Body of pancreas (tissue), 4 donors: ENCODE results near the gene DHX57. TPM values are rescaled to one million over a fixed set of nuclear protein-coding genes. Genes with fewer than 3 reads are reported as not detected.

ENCODE experiments used
- ATAC-seq: fragments of 150-250 bp; one replicate; pipeline ENCODE4 v1.9.1; 2016
- DNase-seq, 4 donors: peaks; one replicate each; pipeline ENCODE4 v3.0.0-alpha.2; 2019
- H3K27ac ChIP-seq, 4 donors: fragments of 200-600 bp; sonication (generic); 1 replicate in 3 of 4; 2 replicates in 1 of 4; pipeline versions ENCODE4 v1.5.1 to v1.6.1; 2016 to 2019; ENCODE audit warnings: mild to moderate bottlenecking in 1 of 4, mixed read lengths in 1 of 4, moderate library complexity in 1 of 4
- H3K27me3 ChIP-seq, 2 donors: fragments of 200-600 bp; sonication (generic); one replicate each; pipeline ENCODE4 v1.6.0; 2016; ENCODE audit warnings: mild to moderate bottlenecking in 1 of 2
- H3K36me3 ChIP-seq, 2 donors: fragments of 200-600 bp; sonication (generic); replicated peaks in 1 of 2; 2 replicates each; pipeline ENCODE4 v1.5.1; 2016; ENCODE audit warnings: low read depth in 2 of 2; ENCODE audit not compliant: insufficient read depth in 1 of 2
- H3K4me1 ChIP-seq: fragments of 200-600 bp; sonication (generic); one replicate; pipeline ENCODE4 v1.6.0; 2016
- H3K4me3 ChIP-seq, 2 donors: fragments of 200-600 bp; sonication (generic); 1 replicate in 1 of 2; 2 replicates in 1 of 2; pipeline ENCODE4 v1.5.1; 2016 to 2019
- H3K9me3 ChIP-seq, 3 donors: fragments of 200-600 bp; sonication (generic); 1 replicate in 2 of 3; 2 replicates in 1 of 3; pipeline ENCODE4 v1.5.1; 2016
- POLR2A ChIP-seq, 3 donors: fragments of 450-650 bp; IDR thresholded peaks; one replicate each; pipeline ENCODE4 v1.6.1; 2016; ENCODE audit warnings: antibody characterized with exemption in 3 of 3, mild to moderate bottlenecking in 2 of 3
- WGBS, 2 donors: methylation state at CpG; one replicate each; pipeline ENCODE4 v1.1.5; 2017; 5-methylcytosine and 5-hydroxymethylcytosine counted together
- intact Hi-C: fragments of 100-400 bp; cut with DNase I; formaldehyde crosslinking; loops from one replicate; pipeline ENCODE4 v1.15.1; 2023
- total RNA-seq, 2 donors: library from RNA; depleted of rRNA; stranded (reverse); fragments of >200 nt; gene quantifications; one replicate each; pipeline ENCODE4 v1.1.0, GENCODE V29; 2016
- TF ChIP-seq, protein P1 (sequence below), 7 experiments: fragments of 450-650 bp in 4 of 7; fragments of 200-600 bp in 3 of 7; sonication (generic) in 3 of 7; IDR thresholded peaks; one replicate each; pipeline ENCODE4 v1.5.1; 2016 to 2019; ENCODE audit warnings: antibody characterized with exemption in 7 of 7

Gene DHX57
- total RNA-seq, 2 donors from 2014 or later: 4.9 to 6.5 TPM

DNA sequence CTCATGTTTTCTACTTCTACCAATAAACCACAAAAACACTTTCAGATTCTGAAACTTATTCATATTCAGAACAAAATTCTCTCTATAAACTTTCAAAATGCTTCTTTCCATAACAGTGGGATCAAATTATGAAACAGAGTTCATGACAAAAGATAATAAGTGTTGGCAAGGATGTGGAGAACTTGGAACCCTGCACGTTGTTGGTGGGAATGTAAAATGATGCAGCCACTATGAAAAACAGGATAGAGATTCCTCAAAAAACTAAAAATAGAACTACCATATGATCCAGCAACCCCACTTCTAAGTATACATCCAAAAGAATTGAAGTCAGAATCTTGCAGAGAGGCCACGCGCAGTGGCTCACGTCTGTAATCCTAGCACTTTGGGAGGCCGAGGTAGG, 52.3 kb downstream of the DHX57 start:
- Histone ChIP-seq H3K4me3 (no peak overlapping the region), H3K36me3 (peaks cover 0 to 10% of the 10 kb centered on the region in 2 donors), H3K9me3 (no peaks in the 10 kb centered on the region), H3K4me1 (no peaks in the 10 kb centered on the region), H3K27ac (no peak overlapping the region), H3K27me3 (no peaks in the 10 kb centered on the region)
- ATAC-seq (no peak), DNase-seq (no peak)
- no peak for TF ChIP-seq POLR2A (IDR thresholded peaks at IDR 0.05)
- TF ChIP-seq, protein P1, sequence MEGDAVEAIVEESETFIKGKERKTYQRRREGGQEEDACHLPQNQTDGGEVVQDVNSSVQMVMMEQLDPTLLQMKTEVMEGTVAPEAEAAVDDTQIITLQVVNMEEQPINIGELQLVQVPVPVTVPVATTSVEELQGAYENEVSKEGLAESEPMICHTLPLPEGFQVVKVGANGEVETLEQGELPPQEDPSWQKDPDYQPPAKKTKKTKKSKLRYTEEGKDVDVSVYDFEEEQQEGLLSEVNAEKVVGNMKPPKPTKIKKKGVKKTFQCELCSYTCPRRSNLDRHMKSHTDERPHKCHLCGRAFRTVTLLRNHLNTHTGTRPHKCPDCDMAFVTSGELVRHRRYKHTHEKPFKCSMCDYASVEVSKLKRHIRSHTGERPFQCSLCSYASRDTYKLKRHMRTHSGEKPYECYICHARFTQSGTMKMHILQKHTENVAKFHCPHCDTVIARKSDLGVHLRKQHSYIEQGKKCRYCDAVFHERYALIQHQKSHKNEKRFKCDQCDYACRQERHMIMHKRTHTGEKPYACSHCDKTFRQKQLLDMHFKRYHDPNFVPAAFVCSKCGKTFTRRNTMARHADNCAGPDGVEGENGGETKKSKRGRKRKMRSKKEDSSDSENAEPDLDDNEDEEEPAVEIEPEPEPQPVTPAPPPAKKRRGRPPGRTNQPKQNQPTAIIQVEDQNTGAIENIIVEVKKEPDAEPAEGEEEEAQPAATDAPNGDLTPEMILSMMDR (IDR thresholded peaks at IDR 0.05): no peak
- intact Hi-C loops: no loop called here
- 84 to 89% methylated on average over 5 of the region's 5 CpGs for WGBS, 2 donors

- no peaks in the 10 kb centered on the region for H3K4me1 ChIP-seq
- TF ChIP-seq, protein P1 (IDR thresholded peaks at IDR 0.05): no peak
- no peak for TF ChIP-seq POLR2A (IDR thresholded peaks at IDR 0.05)
- intact Hi-C loops: no loop called here
- H3K27ac ChIP-seq: no peak overlapping the region
- H3K27me3 ChIP-seq: no peaks in the 10 kb centered on the region
- ATAC-seq (no peak), DNase-seq (no peak)
- no peaks in the 10 kb centered on the region for H3K9me3 ChIP-seq
- H3K36me3 ChIP-seq: peaks cover 0 to 9% of the 10 kb centered on the region in 2 donors
- WGBS, 2 donors: 78 to 79% methylated on average over 6 of the region's 6 CpGs
- H3K4me3 ChIP-seq: no peak overlapping the region
Observed at GRCh38 chr2:38818565-38818964, 57.2 kb downstream of the DHX57 start.

DNA sequence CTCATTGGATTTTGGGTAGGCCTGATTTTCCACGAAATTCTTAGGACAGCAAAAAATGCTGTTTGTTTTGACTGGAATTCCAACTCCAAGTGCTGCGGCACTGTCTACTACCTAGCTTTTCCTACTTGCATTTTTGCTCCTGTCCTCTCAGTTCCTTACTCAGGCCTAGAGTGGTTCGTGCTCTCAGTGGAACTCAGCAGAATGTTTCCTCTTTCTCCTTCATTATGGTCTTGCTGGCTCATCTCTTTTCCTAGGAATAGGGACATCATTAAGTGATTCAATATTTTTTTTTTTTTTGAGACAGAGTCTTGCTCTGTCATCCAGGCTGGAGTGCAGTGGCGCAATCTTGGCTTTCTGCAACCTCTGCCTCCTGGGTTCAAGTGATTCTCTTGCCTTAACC, 59.8 kb downstream of the DHX57 start:
- TF ChIP-seq, protein P1 (IDR thresholded peaks at IDR 0.05): no peak
- TF ChIP-seq POLR2A (IDR thresholded peaks at IDR 0.05): no peak
- no peaks in the 10 kb centered on the region for H3K4me1 ChIP-seq
- H3K9me3 ChIP-seq: no peaks in the 10 kb centered on the region
- intact Hi-C loops: no loop called here
- H3K27ac ChIP-seq: no peak overlapping the region
- 87 to 91% methylated on average over 4 of the region's 4 CpGs for WGBS, 2 donors
- H3K36me3 ChIP-seq: peaks cover 0 to 6% of the 10 kb centered on the region in 2 donors
- no peak overlapping the region for H3K4me3 ChIP-seq
- H3K27me3 ChIP-seq: no peaks in the 10 kb centered on the region
- no peak for ATAC-seq
- no peak for DNase-seq

DNA sequence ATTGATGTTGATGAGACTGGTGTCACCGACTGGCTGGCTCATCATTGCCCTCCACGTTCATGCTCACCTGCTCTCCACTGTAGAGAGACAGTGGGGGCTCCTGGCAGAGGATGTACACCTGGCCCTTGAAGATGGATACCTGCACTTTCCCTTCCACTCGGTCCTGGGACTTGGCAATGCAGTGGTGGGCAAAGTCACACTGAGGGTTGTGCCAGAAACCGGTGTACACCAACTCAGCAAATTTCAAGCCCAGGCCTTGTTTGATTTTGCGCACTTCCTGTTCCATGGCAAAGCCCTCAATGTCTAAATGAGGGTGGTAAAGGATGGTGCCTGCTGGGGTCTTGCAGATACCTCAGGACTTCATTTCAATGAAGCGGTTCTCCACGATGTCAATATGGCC, 65.2 kb downstream of the DHX57 start:
- Histone ChIP-seq H3K4me3 (no peak overlapping the region), H3K9me3 (no peaks in the 10 kb centered on the region), H3K27ac (no peak overlapping the region), H3K36me3 (no peaks in the 10 kb centered on the region), H3K27me3 (no peaks in the 10 kb centered on the region), H3K4me1 (no peaks in the 10 kb centered on the region)
- ATAC-seq (no peak), DNase-seq (no peak)
- TF ChIP-seq POLR2A (IDR thresholded peaks at IDR 0.05): no peak
- TF ChIP-seq, protein P1 (IDR thresholded peaks at IDR 0.05): no peak
- WGBS, 2 donors: 91 to 96% methylated on average over 3 to 7 of the region's 7 CpGs
- intact Hi-C loops: no loop called here

- TF ChIP-seq, protein P1 (IDR thresholded peaks at IDR 0.05): no peak
- no peak for TF ChIP-seq POLR2A (IDR thresholded peaks at IDR 0.05)
Observed at GRCh38 chr2:38808677-38809076, 67.1 kb downstream of the DHX57 start.

More at GRCh38 chr2:38808677-38809076, 67.1 kb downstream of the DHX57 start:
- H3K4me3 ChIP-seq: no peak overlapping the region
- intact Hi-C loops: no loop called here
- H3K27ac ChIP-seq: no peak overlapping the region
- H3K4me1 ChIP-seq: no peaks in the 10 kb centered on the region
- no peaks in the 10 kb centered on the region for H3K27me3 ChIP-seq
- peaks cover 0 to 5% of the 10 kb centered on the region in 2 donors for H3K36me3 ChIP-seq
- WGBS, 2 donors: 100% methylated on average over 1 of the region's 1 CpG
- DNase-seq (no peak), ATAC-seq (no peak)
- H3K9me3 ChIP-seq: no peaks in the 10 kb centered on the region
